MV-4-11 (cell line): Measurements from ENCODE around the gene NEDD4L.
A peak's percentile ranks its signal among the peaks of the same experiment; 100 is the strongest.

ENCODE experiments used
- DNase-seq: peaks from one replicate; lab custom pipeline; 2025; lab: John Stamatoyannopoulos, UW

NEDD4L gene

DNA sequence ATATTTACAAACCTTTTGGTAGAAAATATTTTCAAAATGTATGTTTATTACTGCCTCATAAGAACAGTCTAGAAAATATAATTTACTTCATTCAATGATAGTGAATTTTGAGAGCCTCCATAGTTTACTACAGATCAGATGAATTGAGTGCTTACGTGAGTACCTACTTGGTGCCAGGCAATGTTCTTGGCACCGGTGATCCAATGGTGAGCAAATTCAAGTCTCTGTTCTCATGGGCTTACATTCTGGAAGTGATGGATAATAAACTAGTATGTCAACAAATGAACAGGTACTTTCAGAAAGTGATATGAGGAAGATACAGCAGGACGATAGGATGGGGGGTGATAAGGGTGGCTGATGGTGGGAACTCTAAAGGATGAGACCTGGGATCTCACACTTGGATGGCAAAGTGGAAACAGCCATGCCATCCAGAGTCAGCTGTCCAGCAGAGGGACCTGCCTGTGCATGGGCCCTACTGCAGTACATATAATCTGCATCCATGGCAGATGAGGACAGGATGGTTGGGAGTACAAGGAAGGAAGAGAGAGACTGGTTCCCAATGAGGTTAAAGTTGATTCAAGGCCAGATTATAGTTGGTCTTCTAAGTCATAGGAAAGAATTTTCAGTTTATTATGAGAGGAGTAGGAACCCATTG lies 277.0 kb downstream of the NEDD4L start:
- DNase-seq: no peak

DNA sequence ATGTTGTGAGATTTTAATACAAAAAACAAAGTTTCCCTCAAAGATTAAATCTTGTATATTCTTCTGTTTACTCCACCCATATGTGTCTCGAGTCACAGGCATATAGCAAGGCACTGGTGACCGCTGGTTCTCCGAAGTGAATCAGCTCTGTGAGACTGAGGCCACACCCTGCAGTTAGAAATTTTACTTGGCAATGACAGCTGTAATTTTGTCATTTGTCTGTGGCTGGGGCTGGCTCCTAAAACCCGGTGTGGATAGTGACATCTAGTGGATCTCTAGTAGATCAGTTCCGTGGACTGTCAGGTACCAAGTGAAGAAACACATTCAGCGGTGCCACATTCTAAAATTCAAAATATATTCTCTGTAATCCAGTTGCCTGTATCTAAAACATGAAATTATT lies 278.0 kb downstream of the NEDD4L start:
- peak; percentile 81 for DNase-seq

DNA sequence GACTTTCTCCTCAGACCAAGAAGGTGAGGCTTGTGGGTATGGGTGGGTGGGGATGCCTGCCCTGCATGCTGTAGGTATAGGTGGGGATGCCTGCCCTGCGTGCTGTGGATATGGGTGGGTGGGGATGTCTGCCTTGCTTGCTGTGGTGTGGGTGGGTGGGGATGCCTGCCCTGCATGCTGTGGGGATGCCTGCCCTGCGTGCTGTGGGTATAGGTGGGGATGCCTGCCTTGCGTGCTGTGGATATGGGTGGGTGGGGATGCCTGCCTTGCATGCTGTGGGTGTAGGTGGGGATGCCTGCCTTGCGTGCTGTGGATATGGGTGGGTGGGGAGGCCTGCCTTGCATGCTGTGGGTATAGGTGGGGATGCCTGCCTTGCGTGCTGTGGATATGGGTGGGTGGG lies 278.4 kb downstream of the NEDD4L start:
- no peak for DNase-seq

DNA sequence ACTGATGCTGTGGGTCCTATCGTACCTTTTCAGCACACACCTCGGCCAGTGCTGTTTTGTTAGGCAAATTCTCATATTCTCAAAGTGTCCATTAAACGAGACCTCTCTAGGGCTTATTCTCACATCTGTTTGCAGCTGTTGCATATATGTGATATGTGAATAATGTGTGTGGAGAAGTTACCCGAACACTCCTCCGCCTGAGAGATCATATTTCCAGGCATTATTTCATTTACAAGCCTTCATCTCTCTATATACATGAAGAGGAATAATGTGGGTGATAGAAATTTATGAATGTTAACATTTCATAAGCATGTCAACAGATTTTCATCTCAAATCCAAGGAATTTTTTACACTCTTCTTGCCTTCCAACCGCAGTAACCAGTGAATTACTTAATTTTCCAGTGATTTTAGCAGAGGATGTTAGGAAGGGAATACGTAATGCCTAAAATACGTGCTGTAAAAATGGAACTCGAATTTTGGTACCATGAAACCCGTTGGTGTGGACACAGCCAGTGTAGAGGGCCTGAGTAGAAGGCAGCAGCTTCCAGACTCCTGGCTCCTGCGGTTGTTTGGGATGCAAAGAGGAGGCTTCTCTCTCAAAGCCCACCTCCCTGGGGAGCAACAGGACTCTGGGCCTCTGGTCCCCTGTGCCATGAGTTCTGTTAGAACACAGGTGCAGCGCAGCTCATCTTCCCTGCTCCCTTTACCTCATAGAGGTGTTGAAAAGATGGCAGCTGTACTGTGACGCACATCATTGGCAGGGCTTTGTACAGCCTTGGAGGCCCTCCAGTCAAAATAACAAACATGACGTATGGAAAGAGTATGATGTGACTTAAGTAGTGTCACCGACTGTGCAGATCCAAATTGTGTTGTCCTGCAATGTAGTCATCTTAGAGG lies 280.1 kb downstream of the NEDD4L start:
- DNase-seq: no peak

DNA sequence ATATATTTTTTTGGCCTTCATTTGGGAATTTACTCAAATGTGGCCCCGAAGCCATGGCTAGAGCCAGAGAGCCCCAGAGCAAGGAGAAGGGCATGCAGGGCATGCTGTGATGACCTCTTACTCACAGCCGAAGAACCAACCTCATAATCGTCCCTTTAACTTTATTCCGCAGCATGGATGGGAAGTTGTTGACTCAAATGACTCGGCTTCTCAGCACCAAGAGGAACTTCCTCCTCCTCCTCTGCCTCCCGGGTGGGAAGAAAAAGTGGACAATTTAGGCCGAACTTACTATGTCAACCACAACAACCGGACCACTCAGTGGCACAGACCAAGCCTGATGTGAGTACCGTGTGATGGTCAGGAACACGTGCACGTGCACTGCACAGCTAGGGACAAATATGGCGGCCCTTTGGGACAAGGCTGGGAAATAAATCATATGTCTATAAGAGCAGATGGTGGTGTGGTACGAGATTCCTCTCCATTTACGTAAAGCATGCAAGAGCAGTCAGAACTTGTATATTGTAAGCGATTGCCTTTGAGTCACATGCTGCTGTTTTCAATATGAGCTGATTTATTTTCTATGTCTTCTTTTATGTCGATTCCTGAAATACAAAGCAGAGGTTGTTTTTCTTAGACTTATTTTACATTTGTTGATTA lies 280.9 kb downstream of the NEDD4L start:
- DNase-seq: no peak

DNA sequence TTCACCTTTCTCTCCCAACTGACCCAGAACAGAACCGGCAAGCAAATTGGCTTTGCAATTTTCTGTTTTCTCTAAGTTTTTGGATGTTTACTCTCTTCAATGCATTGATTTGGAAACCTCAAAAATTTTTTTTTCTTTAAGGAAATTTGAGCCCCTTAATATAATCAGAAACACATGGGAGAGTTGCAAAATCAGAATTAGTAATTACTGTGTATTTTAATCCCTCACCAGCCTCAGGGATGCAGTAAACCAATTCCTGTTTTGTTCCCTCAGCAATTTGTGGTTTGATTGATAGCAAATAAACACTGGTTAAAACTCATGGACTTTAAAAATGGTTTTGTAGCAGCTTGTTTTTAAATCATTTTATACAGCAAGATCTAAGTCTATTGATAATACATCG lies 281.5 kb downstream of the NEDD4L start:
- DNase-seq: no peak

DNA sequence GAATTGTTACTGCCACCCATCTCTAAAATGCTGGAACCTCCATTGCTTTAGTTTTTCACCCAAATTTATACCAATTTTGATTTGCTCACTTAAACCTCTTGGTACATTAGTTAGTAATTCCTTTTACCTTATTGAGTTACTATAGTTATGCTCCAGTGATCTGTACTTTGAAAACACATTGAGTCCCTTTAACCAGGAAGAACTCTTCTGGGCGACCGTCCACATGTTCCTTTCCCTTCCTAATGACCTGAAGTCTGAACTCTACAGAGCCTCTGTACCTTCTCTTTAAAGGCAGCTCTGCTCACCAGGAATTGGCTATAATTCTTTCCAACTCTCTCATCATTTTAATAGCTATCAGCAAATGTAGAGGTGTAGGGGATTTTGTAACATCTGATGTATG lies 290.0 kb downstream of the NEDD4L start:
- no peak for DNase-seq

DNA sequence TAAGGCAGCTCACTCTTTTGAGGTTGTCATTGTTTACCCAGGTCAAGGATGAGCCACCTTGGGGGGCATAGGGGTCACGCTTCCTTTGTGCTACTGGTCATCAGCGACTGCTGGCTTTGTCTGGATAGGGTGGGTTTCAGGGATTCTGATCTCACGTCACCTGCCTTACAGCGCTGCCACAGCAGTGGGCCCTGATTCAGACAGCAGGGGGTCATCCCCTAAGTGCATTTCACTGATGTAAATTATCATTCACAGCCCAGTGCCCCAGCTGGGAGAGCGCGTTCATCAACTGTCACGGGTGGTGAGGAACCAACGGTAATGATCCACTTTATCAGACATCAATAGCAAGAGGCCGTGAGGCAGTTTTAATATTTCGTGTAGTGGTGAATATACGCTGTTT lies 291.2 kb downstream of the NEDD4L start:
- DNase-seq: no peak

DNA sequence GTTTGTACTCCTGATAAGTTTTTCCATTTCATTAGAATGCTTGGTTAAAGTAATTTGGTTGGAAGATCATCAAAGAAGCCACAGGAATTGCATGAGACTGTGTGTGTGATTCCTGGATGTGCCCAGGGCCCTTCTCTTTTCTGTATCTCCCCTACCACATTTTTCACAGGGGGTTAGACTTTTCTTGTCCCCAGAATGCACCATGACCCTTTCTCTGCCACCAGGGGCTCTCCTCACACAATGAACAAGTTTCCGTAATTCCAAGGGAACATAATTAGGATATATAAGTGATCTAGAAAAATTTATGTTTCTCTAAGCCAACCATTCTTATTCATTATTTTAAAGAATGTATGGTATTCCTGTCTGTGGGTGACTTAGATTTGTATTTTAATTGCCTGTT lies 291.8 kb downstream of the NEDD4L start:
- DNase-seq: no peak

DNA sequence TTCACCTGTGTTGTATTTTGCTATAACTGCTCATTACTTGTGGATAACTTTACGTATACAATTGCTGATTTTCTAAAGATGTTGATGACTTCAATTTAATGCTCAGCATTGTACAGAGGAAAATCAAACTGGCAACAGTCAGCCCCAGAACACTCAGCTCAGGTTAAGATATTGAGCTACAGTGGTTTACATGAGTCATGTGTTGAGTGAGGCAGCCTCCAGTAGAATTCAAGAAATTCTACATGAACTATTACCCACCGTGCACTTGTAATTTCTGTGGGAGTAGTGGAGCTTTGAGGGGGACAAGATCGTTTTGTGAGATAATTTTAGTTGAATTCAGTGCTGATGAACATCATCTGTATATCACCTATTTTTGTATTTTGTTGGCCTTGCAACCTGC lies 292.6 kb downstream of the NEDD4L start:
- DNase-seq: no peak

DNA sequence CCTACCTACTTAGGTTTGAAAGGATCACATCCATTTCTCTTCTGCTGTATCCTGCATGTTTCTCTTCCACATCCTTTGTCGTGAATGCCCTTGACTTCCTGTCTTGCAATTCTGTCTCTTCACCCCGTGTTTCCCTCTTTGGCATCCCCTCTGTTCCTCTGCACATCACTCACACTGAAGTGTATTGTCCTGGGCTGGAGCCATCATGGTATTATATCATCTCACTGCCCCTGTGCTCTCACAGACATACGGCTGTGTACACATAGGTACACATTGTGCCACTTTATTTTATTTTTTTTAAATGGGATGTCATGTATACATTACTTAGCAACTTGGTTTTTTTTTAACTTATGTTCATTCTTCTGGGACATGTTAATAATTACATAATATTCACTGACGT lies 293.3 kb downstream of the NEDD4L start:
- no peak for DNase-seq

DNA sequence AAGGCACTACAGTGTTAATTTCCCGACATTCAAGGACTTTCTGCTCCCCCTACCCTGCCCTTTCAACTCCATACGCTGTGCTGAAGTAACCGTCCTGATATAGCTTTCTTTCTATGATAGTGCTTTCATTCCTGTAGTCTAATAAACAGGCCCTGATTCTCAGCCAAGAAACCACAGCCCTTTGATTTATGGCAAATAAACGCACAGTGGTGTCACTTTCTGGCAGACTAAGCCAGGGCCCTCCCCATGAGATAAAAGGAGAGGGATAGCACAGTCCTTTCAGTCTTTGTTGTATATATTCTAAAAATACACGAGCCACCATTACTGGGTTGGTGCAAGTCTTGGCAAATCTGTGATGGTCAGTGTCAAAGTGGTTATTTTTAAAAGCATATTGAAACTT lies 293.7 kb downstream of the NEDD4L start:
- DNase-seq: no peak

DNA sequence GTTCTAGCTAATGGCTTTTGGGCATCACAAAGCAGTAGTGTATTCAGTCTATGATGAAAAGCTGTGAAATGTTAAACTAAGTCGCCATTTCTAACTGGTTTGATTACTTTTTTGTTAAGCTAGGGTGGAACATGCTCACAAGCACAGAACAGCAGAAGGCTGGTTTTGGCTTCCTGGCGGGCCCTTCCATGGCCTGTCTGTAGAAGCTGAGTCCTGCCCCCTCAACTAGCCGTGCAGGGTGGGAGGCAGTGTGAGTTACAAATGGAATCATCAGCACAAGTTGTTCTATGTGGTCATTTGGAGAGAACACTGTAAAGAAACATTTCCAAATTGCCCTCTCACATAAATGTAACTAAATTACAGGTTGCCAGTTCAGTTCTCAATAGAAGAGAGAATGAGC lies 294.1 kb downstream of the NEDD4L start:
- no peak for DNase-seq

DNA sequence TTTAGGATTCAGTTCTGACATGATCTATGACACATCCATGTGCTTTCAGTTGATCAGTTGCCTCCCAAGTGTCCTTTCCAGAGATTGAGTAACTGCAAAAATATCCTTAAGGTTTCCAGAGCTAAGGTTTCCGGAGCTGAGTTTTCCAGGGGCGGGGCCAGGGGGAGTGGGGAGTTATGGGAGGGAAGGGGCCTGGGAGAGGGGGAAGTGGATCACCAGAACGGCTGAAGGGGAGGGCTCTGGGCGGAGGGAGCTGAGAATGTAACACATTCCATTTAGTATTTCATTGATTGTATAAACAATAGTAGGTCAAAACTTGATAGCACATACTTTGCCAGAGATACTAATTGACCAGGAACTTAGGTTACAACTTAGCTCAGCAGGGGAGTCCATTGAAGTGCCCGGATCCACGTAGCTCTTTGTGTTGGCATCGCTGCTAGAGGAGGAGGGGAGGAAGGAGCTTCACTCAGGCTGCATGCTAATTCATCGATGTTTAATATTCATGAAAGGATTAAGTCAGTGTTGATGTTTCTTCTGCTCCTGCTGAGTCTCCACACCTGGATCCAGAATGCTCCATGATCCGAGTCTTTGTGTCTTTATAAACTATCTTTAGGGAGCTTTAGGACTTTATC lies 295.1 kb downstream of the NEDD4L start:
- DNase-seq: no peak

DNA sequence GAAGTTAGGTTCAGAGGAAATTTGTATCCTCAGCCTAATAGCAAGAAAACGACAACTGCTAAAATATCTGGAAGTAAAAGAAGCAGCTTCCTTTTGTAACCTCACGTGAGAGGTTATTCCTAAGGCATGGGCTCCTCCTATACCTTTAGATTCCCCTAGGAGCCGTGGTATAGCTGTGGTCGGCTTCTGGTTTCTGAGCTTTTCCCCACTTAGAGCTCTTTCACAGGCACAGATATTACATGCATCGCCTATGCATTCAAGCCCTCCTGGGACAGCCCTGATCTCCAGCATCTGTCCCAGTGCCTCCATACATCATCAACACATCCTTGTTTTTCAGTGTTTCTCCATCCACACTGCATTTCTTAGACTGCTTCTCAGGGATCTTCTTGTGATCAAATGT lies 295.9 kb downstream of the NEDD4L start:
- DNase-seq: no peak

DNA sequence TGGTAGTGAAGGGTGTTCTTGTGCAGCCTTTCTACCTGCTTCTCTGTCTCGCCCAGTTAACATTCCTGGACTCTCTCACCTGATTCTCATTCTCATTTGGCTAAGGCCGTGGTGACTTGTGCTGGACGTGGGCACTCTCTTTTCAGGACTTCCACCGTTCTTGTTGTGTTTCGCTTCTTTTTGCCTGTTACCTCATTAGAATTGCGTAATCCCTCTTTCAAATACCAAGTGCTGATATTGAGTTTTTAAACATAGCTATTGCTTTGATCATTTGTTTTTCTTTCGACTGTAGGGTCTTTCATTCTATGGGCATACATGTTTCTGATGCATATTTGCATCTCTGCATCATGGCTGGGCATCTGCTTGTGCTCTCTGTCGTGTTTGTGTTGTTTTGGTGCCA lies 297.9 kb downstream of the NEDD4L start:
- DNase-seq: no peak

DNA sequence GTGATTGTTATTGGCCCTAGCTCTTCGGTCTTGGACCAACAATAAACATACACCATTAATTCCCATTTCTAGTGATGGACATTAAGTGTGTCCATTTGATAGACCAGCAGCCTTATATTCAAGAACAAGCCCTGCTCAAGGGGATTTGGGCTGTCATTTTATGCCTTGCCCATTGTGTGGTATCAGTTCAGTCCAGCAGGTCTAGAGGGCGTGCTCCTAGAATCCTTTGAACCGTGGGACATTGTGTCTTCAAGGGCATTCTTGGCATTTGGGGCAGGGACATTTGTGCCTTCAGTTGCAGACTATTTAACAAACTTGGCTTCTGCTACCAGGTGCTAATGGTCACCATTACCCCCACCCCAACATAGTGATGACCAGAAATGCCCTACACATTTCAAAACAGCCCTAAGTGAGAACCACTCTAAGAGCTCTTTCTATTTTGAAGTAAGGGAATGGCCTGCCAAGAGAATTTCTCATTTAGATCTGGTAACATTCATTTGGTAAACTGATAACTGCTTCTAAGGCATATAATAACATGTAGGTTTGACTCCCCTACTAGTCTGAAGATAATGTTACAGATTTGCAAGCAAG lies 300.1 kb downstream of the NEDD4L start:
- no peak for DNase-seq

DNA sequence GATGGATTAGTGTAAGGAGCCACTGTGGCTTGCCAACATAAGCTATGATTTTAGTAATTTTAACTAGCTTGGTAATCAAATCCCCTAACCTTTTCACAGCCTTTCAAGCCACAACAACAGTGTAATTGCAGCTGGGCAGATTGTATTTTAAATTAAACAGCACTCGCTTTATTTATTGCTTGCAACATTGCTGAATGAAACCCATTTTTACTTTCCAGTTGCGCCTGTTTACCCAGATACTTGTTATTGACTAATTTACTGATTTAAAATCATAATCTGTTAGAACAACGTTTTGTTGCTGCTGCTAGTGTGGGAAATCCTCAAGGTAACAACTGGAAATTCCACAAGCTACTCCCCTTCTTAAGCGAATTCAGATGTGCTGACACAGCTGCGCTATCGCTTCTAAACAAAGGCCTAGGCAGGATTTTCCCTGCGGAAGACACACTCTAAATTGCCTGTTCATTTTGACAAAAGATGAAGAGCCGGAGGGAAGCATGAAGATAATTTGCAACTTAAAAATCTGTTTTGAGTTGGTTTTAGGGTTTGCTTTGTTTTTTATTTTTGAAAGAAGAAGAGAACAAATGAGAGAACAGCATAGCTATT lies 300.9 kb downstream of the NEDD4L start:
- DNase-seq: no peak

DNA sequence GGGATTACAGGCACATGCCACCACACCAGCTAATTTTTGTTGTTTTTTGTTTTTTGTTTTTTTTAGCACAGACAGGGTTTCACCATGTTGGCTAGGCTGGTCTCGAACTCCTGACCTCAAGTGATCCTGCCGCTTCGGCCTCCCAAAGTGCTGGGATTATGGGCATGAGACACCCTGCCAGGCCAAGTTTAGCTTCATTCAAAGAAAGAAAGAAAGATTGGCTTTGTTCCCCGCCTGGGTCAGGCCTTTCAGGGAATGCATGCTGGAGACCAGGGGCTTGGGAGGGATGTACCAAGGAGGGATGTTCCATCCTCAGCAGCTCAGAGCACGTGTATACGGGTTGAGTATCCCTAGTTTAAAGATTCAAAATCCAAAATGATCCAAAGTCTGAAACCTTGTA lies 301.8 kb downstream of the NEDD4L start:
- no peak for DNase-seq

DNA sequence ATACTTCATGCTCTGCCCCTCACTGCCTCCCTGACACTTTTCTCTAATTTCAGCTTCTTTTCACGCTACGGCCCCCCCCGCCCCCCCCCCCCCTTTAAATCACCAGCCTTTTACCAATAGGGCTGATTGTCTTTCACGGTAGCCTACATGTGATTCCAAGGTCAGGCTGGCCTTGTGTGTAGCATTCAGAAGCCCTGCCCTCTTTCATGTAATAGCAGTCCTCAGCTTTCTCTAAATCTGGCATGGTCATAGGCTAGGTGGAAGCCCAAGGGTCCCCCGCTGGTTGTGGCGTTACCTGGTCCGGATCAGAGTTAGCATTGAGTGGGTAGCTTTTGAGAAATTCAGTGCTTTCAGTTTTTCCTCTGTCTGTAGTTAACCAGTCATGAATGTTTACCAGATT lies 303.1 kb downstream of the NEDD4L start:
- DNase-seq: no peak

DNA sequence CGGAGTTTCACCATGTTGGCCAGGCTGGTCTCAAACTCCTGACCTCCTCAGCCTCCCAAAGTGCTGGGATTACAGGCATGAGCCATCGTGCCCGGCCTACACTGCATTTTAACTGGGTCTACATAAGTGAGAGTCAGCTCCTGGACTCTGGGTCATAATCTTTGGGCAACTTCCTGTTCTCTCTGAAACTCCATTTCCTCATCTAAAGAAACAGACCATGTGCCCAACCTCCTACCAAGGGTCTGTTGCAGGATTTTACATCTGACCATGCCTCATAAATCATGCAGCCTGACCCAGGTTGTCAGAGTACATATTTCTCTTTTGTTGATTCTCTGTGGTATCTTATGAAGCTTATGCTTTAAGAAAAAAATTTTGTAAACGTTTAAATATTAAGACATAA lies 304.5 kb downstream of the NEDD4L start:
- DNase-seq: peak; percentile 74

DNA sequence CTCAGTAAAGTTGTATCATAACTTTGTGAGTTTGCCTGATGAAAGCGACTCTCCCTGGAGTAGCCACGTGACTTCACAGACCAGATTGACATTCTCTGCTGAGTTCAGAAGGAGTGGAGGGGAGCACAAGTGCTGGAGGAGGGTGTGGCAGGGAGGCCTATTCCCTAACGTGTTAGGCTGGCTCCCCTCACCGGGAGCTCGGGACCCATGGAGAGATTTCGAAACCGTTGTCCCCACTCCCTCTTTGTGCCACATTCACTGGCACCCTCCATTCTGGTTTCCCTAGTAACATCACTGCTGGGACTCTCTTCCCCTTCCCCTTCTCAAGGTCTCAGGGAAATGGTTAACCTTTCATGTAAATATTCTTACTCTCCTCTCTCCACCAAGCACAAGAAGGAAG lies 304.9 kb downstream of the NEDD4L start:
- DNase-seq: no peak
